Measurements from ENCODE around the gene PGM3. TPM values are rescaled to one million over a fixed set of nuclear protein-coding genes. Genes with fewer than 3 reads are reported as not detected.
A peak's percentile ranks its signal among the peaks of the same experiment; 100 is the strongest.

Gene PGM3
- total and polyA plus RNA-seq, 2 donors (not counting 3 experiments of a cell fraction or from before 2014, with no cell fraction given): 19.8 to 70.7 TPM

DNA sequence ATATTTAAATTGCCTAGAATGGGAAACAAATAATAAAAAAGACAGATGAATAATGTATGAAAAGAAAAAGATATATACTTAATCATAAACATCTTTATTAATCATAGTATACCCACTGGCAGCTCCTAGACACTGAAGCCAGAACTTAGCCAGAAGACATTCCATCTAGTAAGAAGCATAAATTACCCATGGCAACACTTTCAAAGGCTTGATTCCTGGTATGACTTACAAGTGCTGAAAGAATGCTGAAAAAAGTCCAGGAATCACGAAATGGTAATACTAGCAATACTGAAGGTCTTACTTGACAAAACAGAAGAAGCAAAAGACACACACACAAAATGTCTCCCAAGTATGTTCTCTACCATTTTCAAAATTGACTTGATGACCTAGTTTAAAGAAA is 38.1 kb upstream of the PGM3 start:
- intact Hi-C loops (cut with micrococcal nuclease) (no loop called here), dilution Hi-C loops (cut with MboI; ENCODE audit: extremely low pct_ligation_motif_present, low sequenced_read_pairs) (no loop called here)
- Histone ChIP-seq H3K9ac (replicated peaks; ENCODE audit: extremely low read depth, insufficient read depth, low read length) (no peak overlapping the region), H2AFZ (ENCODE audit: low read depth, low read length) (no peak overlapping the region), H3K27ac (ENCODE audit: insufficient read depth, low read depth, low read length) (no peak overlapping the region), H3K4me2 (ENCODE audit: insufficient read depth, low read length) (no peak overlapping the region), H3K79me2 (ENCODE audit: control insufficient read depth, insufficient read depth, low read length) (no peaks in the 10 kb centered on the region), H3K9me1 (replicated peaks; ENCODE audit: control insufficient read depth, extremely low read depth, insufficient read depth, low read length) (no peaks in the 10 kb centered on the region), H3K27me3 (ENCODE audit: control insufficient read depth in 2 of 2, insufficient read depth in 2 of 2, low read length in 2 of 2) (no peaks in the 10 kb centered on the region), H3K4me3 (replicated peaks in 1 of 3; ENCODE audit: insufficient read depth in 1 of 3, low read depth in 1 of 3, low read length in 3 of 3) (no peak overlapping the region), H3K4me1 (ENCODE audit: control insufficient read depth, extremely low read depth, insufficient read depth, low read length) (peaks cover 8% of the 10 kb centered on the region), H3K36me3 (ENCODE audit: control insufficient read depth in 2 of 2, extremely low read depth in 1 of 2, insufficient read depth in 2 of 2, low read length in 2 of 2) (no peaks in the 10 kb centered on the region), H3K9me3 (replicated peaks; ENCODE audit: control insufficient read depth, insufficient read depth, low read length) (no peaks in the 10 kb centered on the region), H4K20me1 (replicated peaks; ENCODE audit: control insufficient read depth, extremely low read depth, insufficient read depth, low read length) (no peaks in the 10 kb centered on the region)
- no peak for TF ChIP-seq POLR2AphosphoS5 (IDR thresholded peaks at IDR 0.05; ENCODE audit: insufficient read depth, low read depth, low read length)
- TF ChIP-seq, protein P1, sequence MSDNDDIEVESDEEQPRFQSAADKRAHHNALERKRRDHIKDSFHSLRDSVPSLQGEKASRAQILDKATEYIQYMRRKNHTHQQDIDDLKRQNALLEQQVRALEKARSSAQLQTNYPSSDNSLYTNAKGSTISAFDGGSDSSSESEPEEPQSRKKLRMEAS (IDR thresholded peaks at IDR 0.05; ENCODE audit: insufficient read depth, insufficient read length): no peak
- TF ChIP-seq JUN (IDR thresholded peaks at IDR 0.05; ENCODE audit: borderline replicate concordance, insufficient read depth, insufficient read length, low read depth): no peak
- no peak for TF ChIP-seq GATA2 (IDR thresholded peaks at IDR 0.05; ENCODE audit: insufficient read depth, insufficient read length, low read depth, low read length)
- TF ChIP-seq, protein P2, sequence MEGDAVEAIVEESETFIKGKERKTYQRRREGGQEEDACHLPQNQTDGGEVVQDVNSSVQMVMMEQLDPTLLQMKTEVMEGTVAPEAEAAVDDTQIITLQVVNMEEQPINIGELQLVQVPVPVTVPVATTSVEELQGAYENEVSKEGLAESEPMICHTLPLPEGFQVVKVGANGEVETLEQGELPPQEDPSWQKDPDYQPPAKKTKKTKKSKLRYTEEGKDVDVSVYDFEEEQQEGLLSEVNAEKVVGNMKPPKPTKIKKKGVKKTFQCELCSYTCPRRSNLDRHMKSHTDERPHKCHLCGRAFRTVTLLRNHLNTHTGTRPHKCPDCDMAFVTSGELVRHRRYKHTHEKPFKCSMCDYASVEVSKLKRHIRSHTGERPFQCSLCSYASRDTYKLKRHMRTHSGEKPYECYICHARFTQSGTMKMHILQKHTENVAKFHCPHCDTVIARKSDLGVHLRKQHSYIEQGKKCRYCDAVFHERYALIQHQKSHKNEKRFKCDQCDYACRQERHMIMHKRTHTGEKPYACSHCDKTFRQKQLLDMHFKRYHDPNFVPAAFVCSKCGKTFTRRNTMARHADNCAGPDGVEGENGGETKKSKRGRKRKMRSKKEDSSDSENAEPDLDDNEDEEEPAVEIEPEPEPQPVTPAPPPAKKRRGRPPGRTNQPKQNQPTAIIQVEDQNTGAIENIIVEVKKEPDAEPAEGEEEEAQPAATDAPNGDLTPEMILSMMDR (IDR thresholded peaks at IDR 0.05; ENCODE audit: extremely low read depth in 1 of 2, insufficient read depth in 1 of 2, low read depth in 1 of 2, low read length in 2 of 2): no peak
- no peak for FAIRE-seq
- BruUV-seq (replicated peaks): no TSS peak
- POLR2A ChIA-PET: no interaction called here
- DNase-seq (ENCODE audit: low read depth, low spot score): no peak
- CTCF ChIA-PET: interaction anchor here (0.9 to 1.7 kb wide), 4 partner anchors 9 to 283 kb away, joined by 3 to 6 read pairs (median 4); partner anchors contain the start of gene DOP1A

DNA sequence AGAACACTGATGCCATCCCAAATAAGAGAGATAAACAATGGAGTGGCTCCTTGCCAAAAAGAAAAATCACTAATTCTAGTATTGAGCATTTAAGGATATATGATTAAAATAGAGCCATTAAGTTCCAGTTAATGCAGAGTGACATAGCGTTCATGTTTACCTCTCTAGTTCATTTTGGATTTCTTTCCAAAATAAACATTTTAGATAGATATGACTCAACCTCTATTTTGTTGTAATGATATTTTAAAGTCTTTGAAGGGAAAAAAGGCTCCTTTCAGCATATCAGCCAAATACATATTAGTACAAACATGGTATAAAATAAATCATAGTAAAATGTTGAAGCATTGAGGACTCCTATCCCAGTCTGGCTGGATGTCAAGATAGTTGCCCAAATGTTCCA is 33.5 kb upstream of the PGM3 start:
- Histone ChIP-seq H3K36me3 (ENCODE audit: control insufficient read depth in 2 of 2, extremely low read depth in 1 of 2, insufficient read depth in 2 of 2, low read length in 2 of 2) (no peaks in the 10 kb centered on the region), H3K9me3 (replicated peaks; ENCODE audit: control insufficient read depth, insufficient read depth, low read length) (no peaks in the 10 kb centered on the region), H3K4me2 (ENCODE audit: insufficient read depth, low read length) (no peak overlapping the region), H3K27me3 (ENCODE audit: control insufficient read depth in 2 of 2, insufficient read depth in 2 of 2, low read length in 2 of 2) (no peaks in the 10 kb centered on the region), H2AFZ (ENCODE audit: low read depth, low read length) (no peak overlapping the region), H3K9ac (replicated peaks; ENCODE audit: extremely low read depth, insufficient read depth, low read length) (no peak overlapping the region), H3K4me1 (ENCODE audit: control insufficient read depth, extremely low read depth, insufficient read depth, low read length) (peaks cover 10% of the 10 kb centered on the region), H4K20me1 (replicated peaks; ENCODE audit: control insufficient read depth, extremely low read depth, insufficient read depth, low read length) (no peaks in the 10 kb centered on the region), H3K79me2 (ENCODE audit: control insufficient read depth, insufficient read depth, low read length) (no peaks in the 10 kb centered on the region), H3K4me3 (replicated peaks in 1 of 3; ENCODE audit: insufficient read depth in 1 of 3, low read depth in 1 of 3, low read length in 3 of 3) (no peak overlapping the region), H3K9me1 (replicated peaks; ENCODE audit: control insufficient read depth, extremely low read depth, insufficient read depth, low read length) (no peaks in the 10 kb centered on the region), H3K27ac (ENCODE audit: insufficient read depth, low read depth, low read length) (no peak overlapping the region)
- DNase-seq (ENCODE audit: low read depth, low spot score): peak; percentile 46
- CTCF ChIA-PET: interaction anchor here (1.0 to 1.5 kb wide), 5 partner anchors 10 to 310 kb away, joined by 3 to 5 read pairs (median 4); partner anchors contain the start of gene UBE3D
- BruUV-seq (replicated peaks): no TSS peak
- intact Hi-C loops (cut with micrococcal nuclease) (no loop called here), dilution Hi-C loops (cut with MboI; ENCODE audit: extremely low pct_ligation_motif_present, low sequenced_read_pairs) (no loop called here)
- FAIRE-seq: no peak
- POLR2A ChIA-PET: no interaction called here
- TF ChIP-seq POLR2A (IDR thresholded peaks at IDR 0.05; ENCODE audit: low read depth, low read length) (no peak), MYC (IDR thresholded peaks at IDR 0.05; ENCODE audit: low read depth, low read length) (no peak), FOS (IDR thresholded peaks at IDR 0.05; ENCODE audit: borderline replicate concordance, insufficient read depth, low read length) (peak; percentile 13), JUN (IDR thresholded peaks at IDR 0.05; ENCODE audit: borderline replicate concordance, insufficient read depth, insufficient read length, low read depth) (no peak), EZH2 (IDR thresholded peaks at IDR 0.05; ENCODE audit: borderline replicate concordance, low read depth, low read length, severe bottlenecking) (no peak)
- TF ChIP-seq, protein P1 (IDR thresholded peaks at IDR 0.05; ENCODE audit: insufficient read depth, insufficient read length): no peak
- TF ChIP-seq, protein P2 (IDR thresholded peaks at IDR 0.05; ENCODE audit: extremely low read depth in 1 of 2, insufficient read depth in 1 of 2, low read depth in 1 of 2, low read length in 2 of 2): no peak

Data from endothelial cell of umbilical vein (primary cell).